ENCODE measurements around the gene KCNV2.

KCNV2 gene

GRCh38 chr9:2761424-2761823 is 44.1 kb downstream of the KCNV2 start:
- DNase-seq: no peak

- DNase-seq: no peak
Observed at GRCh38 chr9:2764353-2764752, 47.0 kb downstream of the KCNV2 start.

GRCh38 chr9:2765250-2765880 is 48.1 kb downstream of the KCNV2 start:
- DNase-seq: no peak

- no peak for DNase-seq
Observed at GRCh38 chr9:2767800-2768677, 50.7 kb downstream of the KCNV2 start.

- no peak for DNase-seq
Observed at GRCh38 chr9:2771087-2771486, 53.8 kb downstream of the KCNV2 start.

- peak; percentile 35 for DNase-seq
Observed at GRCh38 chr9:2771661-2772060, 54.4 kb downstream of the KCNV2 start.

- no peak for DNase-seq
Observed at GRCh38 chr9:2777454-2777853, 60.1 kb downstream of the KCNV2 start.

GRCh38 chr9:2778816-2779215 is 61.5 kb downstream of the KCNV2 start:
- DNase-seq: no peak
